ENCODE data around the gene CDK9. TPM values are rescaled to one million over a fixed set of nuclear protein-coding genes. Genes with fewer than 3 reads are reported as not detected.
"Not testable (repeated sequence)": the region's sequence is repeated elsewhere in the genome, so short reads cannot be mapped to it uniquely, and the experiment has no call there.

CDK9 gene
- total RNA-seq, result 45.1 TPM

- DNase-seq, result peak; percentile 81
Observed at GRCh38 chr9:127785933-127786772, at the start of gene CDK9. TSS of gene CDK9 (plus strand) at chr9:127786034. CDS start at chr9:127786149, 115 bp downstream.

- DNase-seq, result no peak
Observed at GRCh38 chr9:127738666-127739065, 47.2 kb upstream of the CDK9 start.

GRCh38 chr9:127739614-127740330 is 46.1 kb upstream of the CDK9 start:
- no peak for DNase-seq

GRCh38 chr9:127741831-127742434 is 43.9 kb upstream of the CDK9 start:
- peak; percentile 61 for DNase-seq

GRCh38 chr9:127742435-127743088 is 43.3 kb upstream of the CDK9 start:
- no peak for DNase-seq

- no peak for DNase-seq
Observed at GRCh38 chr9:127744398-127745110, 41.3 kb upstream of the CDK9 start.

- no peak for DNase-seq
Observed at GRCh38 chr9:127746959-127747569, 38.8 kb upstream of the CDK9 start.

GRCh38 chr9:127749090-127749787 is 36.6 kb upstream of the CDK9 start:
- no peak for DNase-seq

- DNase-seq, result no peak
Observed at GRCh38 chr9:127751269-127752054, 34.4 kb upstream of the CDK9 start.

- no peak for DNase-seq
Observed at GRCh38 chr9:127753148-127753547, 32.7 kb upstream of the CDK9 start.

- DNase-seq, result no peak
Observed at GRCh38 chr9:127753622-127754021, 32.2 kb upstream of the CDK9 start.

- peak; percentile 64 for DNase-seq
Observed at GRCh38 chr9:127754099-127755060, 31.5 kb upstream of the CDK9 start.

- DNase-seq, result no peak
Observed at GRCh38 chr9:127755061-127756060, 30.5 kb upstream of the CDK9 start.

GRCh38 chr9:127756233-127756632 is 29.6 kb upstream of the CDK9 start:
- DNase-seq, result no peak

GRCh38 chr9:127756776-127757175 is 29.1 kb upstream of the CDK9 start:
- DNase-seq, result not testable (repeated sequence)

GRCh38 chr9:127758843-127759242 is 27.0 kb upstream of the CDK9 start:
- DNase-seq, result no peak

GRCh38 chr9:127761061-127761460 is 24.8 kb upstream of the CDK9 start:
- no peak for DNase-seq

Data from occipital lobe (tissue), 2 donors.